OCI-LY7 (cell line): ENCODE results near the gene CLDN12.

Experiments used
- EZH2phosphoT487 ChIP-seq: fragments of 200-600 bp; sonication (generic); IDR thresholded peaks from 2 replicates; pipeline ENCODE4 v1.6.1; 2018; ENCODE audit warnings: low read depth, borderline replicate concordance, mild to moderate bottlenecking, mixed run types, antibody characterized with exemption, low read length, moderate library complexity, mixed read lengths
- TF ChIP-seq, protein P1 (sequence below): fragments of 200-600 bp; sonication (generic); conservative IDR thresholded peaks from 2 replicates; pipeline ENCODE4 v1.5.1; 2014; ENCODE audit warnings: mild to moderate bottlenecking, antibody characterized with exemption, low read length, moderate library complexity, mixed read lengths

DNA sequence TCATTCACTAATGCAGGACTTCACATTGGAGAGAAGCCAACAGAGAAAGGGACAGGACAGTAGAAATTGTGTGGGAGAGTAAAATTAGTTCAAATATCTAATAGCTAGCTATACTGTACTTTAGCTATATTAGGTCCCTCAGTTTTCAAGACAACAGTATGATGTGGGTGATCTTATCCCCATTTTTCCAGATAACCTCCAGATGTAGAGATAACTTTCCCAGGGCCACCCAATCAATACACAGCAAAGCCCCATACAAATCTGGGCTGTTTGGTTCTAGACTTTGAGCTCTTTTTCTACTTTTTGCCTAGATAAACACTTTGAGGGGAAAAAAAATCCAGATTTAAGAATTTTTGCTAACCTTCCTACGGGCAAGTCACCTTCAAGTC, 482 bp upstream of the CLDN12 start:
- TF ChIP-seq, protein P1, sequence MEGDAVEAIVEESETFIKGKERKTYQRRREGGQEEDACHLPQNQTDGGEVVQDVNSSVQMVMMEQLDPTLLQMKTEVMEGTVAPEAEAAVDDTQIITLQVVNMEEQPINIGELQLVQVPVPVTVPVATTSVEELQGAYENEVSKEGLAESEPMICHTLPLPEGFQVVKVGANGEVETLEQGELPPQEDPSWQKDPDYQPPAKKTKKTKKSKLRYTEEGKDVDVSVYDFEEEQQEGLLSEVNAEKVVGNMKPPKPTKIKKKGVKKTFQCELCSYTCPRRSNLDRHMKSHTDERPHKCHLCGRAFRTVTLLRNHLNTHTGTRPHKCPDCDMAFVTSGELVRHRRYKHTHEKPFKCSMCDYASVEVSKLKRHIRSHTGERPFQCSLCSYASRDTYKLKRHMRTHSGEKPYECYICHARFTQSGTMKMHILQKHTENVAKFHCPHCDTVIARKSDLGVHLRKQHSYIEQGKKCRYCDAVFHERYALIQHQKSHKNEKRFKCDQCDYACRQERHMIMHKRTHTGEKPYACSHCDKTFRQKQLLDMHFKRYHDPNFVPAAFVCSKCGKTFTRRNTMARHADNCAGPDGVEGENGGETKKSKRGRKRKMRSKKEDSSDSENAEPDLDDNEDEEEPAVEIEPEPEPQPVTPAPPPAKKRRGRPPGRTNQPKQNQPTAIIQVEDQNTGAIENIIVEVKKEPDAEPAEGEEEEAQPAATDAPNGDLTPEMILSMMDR, result no peak
- TF ChIP-seq EZH2phosphoT487, result no peak
